CD8-positive, alpha-beta memory T cell (primary cell): ENCODE data around the gene CAPN1. TPM values are rescaled to one million over a fixed set of nuclear protein-coding genes. Genes with fewer than 3 reads are reported as not detected.
"Not testable (repeated sequence)": the region's sequence is repeated elsewhere in the genome, so short reads cannot be mapped to it uniquely, and the experiment has no call there.

Source experiments
- CTCF ChIA-PET: fragments of 350-600 bp; sonication (Branson Sonifier 250); formaldehyde crosslinking; loops from one replicate; lab custom pipeline; 2021; ENCODE audit warnings: antibody characterized with exemption; lab: Charles Lee
- POLR2A ChIA-PET: fragments of 350-600 bp; sonication (Branson Sonifier 250); formaldehyde crosslinking; loops from one replicate; lab custom pipeline; 2021; ENCODE audit warnings: antibody characterized with exemption; lab: Charles Lee
- DNase-seq, 5 donors: peaks; one replicate each; pipeline versions ENCODE4 v3.0.0 to v3.0.0-alpha.2; 2020 to 2022; ENCODE audit warnings: mixed read lengths in 1 of 5
- H3K27ac ChIP-seq: one replicate; pipeline ENCODE4 v1.7.0; 2013; ENCODE audit warnings: low read depth, mild to moderate bottlenecking, low read length, moderate library complexity
- H3K27me3 ChIP-seq: 2 replicates; pipeline ENCODE4 v1.7.0; 2013; ENCODE audit warnings: low read length, mild to moderate bottlenecking; ENCODE audit not compliant: insufficient read depth, poor library complexity, severe bottlenecking
- H3K36me3 ChIP-seq: 2 replicates; pipeline ENCODE4 v1.7.0; 2013; ENCODE audit warnings: mild to moderate bottlenecking, low read length, moderate library complexity; ENCODE audit not compliant: insufficient read depth
- H3K4me1 ChIP-seq: 2 replicates; pipeline ENCODE4 v1.7.0; 2013; ENCODE audit warnings: mild to moderate bottlenecking, low read length, moderate library complexity; ENCODE audit not compliant: insufficient read depth
- H3K4me3 ChIP-seq: 2 replicates; pipeline ENCODE4 v1.7.0; 2013; ENCODE audit warnings: mild to moderate bottlenecking, low read length
- H3K9me3 ChIP-seq: 2 replicates; pipeline ENCODE4 v1.7.0; 2013; ENCODE audit warnings: mild to moderate bottlenecking, low read length
- H3K27ac Mint-ChIP-seq, 8 donors: one replicate each; pipeline ENCODE4 v1.8.0; 2020 to 2021; ENCODE audit warnings: mixed read lengths in 8 of 8, mild to moderate bottlenecking in 6 of 8, inconsistent platforms in 3 of 8, moderate library complexity in 3 of 8
- H3K27me3 Mint-ChIP-seq, 2 donors: one replicate each; pipeline ENCODE4 v1.8.0; 2020 to 2021; ENCODE audit warnings: mixed read lengths in 2 of 2, mild to moderate bottlenecking in 1 of 2, moderate library complexity in 1 of 2
- H3K36me3 Mint-ChIP-seq, 3 donors: one replicate each; pipeline ENCODE4 v1.8.0; 2020 to 2021; ENCODE audit warnings: mixed read lengths in 3 of 3, inconsistent platforms in 1 of 3, mild to moderate bottlenecking in 1 of 3
- H3K4me1 Mint-ChIP-seq, 3 donors: one replicate each; pipeline ENCODE4 v1.8.0; 2020 to 2021; ENCODE audit warnings: mixed read lengths in 3 of 3, inconsistent platforms in 1 of 3, mild to moderate bottlenecking in 1 of 3
- H3K4me3 Mint-ChIP-seq, 7 donors: one replicate each; pipeline ENCODE4 v1.8.0; 2020 to 2021; ENCODE audit warnings: mixed read lengths in 7 of 7, mild to moderate bottlenecking in 6 of 7, moderate library complexity in 4 of 7, inconsistent platforms in 2 of 7
- H3K9me3 Mint-ChIP-seq, 5 donors: one replicate each; pipeline ENCODE4 v1.8.0; 2020 to 2022; ENCODE audit warnings: mixed read lengths in 5 of 5, mild to moderate bottlenecking in 3 of 5, moderate library complexity in 2 of 5, inconsistent platforms in 1 of 5
- polyA plus RNA-seq: library from polyadenylated mRNA; unstranded; fragments of 300-500 nt; fragmentation: Illumina TruSeq; gene quantifications from one replicate; pipeline ENCODE4 v1.2.3, GENCODE V29; 2021
- total RNA-seq, 2 experiments: library from RNA; stranded (reverse); gene quantifications; one replicate each; pipeline ENCODE4 v1.2.3, GENCODE V29; 2021

Gene CAPN1
- total and polyA plus RNA-seq, 3 experiments from 2014 or later = 88.2 to 110 (median 92.0) TPM

GRCh38 chr11:65135633-65136145 lies 46.0 kb upstream of the CAPN1 start:
- H3K27ac Mint-ChIP-seq = peak overlapping the region; percentile 98 to 100 (median 100)
- CTCF ChIA-PET = interaction anchor here (0.9 to 1.6 kb wide), 10 partner anchors 14 to 724 kb away, joined by 3 to 9 read pairs (median 4); partner anchors contain the start of genes FAU, VPS51 and ZNHIT2
- no peaks in the 10 kb centered on the region for H3K9me3 Mint-ChIP-seq

DNA sequence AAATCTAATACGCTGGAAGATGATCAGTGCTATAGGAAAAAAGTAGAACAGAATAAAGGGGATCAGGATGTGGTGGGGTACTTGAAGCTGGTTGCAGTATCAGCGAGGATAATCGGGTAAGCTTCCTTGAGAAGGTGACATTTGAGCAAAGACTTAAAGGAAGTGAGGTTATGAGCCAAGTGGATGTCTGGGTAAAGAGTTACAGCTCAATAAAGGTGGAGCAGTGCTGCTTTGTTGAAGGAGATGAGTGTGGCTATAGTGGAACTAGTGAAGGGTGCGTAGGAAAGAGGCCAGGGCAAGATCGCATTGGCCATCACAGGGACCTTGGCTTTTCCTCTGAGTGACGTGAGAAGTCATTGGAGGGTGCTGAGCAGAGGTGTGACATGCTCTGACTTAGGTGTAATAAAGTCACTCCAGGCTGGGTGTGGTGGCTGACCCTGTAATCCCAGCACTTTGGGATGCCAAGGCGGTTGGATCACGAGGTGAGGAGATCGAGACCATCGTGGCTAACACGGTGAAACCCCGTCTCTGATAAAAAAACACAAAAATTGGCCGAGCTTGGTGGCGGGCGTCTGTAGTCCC lies 45.1 kb upstream of the CAPN1 start:
- ChIA-PET CTCF (interaction anchor here (1.4 to 1.6 kb wide), 2 partner anchors 15 to 26 kb away, joined by 4 read pairs; partner anchors contain the start of gene FAU), POLR2A (interaction anchor here (0.6 to 4.0 kb wide), 6 partner anchors 12 to 1198 kb away, joined by 3 to 60 read pairs (median 4); partner anchors contain the start of genes FAU, MRPL49, NAA40 and SAC3D1)
- Mint-ChIP-seq H3K27ac (peak overlapping the region; percentile 85 to 100 (median 92)), H3K36me3 (peaks cover 0 to 33% (median 1%) of the 10 kb centered on the region in 3 donors), H3K9me3 (no peaks in the 10 kb centered on the region), H3K4me1 (peaks cover 35 to 47% (median 36%) of the 10 kb centered on the region in 3 donors), H3K4me3 (peak overlapping the region in 5 of 7 donors; percentile 21 to 75 (median 63)), H3K27me3 (peaks cover 0 to 5% of the 10 kb centered on the region in 2 donors)
- no peaks in the 10 kb centered on the region for H3K9me3 ChIP-seq
- no peaks in the 10 kb centered on the region for H3K27me3 ChIP-seq
- H3K36me3 ChIP-seq = peaks cover 14% of the 10 kb centered on the region
- H3K27ac ChIP-seq = no peak overlapping the region
- H3K4me1 ChIP-seq = peaks cover 31% of the 10 kb centered on the region
- no peak overlapping the region for H3K4me3 ChIP-seq
- DNase-seq = no peak

More at GRCh38 chr11:65135633-65136145, 46.0 kb upstream of the CAPN1 start:
- Mint-ChIP-seq H3K4me1 (peaks cover 35 to 52% (median 36%) of the 10 kb centered on the region in 3 donors), H3K4me3 (peak overlapping the region; percentile 94 to 100 (median 98)), H3K36me3 (peaks cover 0 to 42% (median 4%) of the 10 kb centered on the region in 3 donors), H3K27me3 (peaks cover 0 to 4% of the 10 kb centered on the region in 2 donors)
- no peaks in the 10 kb centered on the region for H3K9me3 ChIP-seq
- H3K4me1 ChIP-seq = peaks cover 31% of the 10 kb centered on the region
- H3K27me3 ChIP-seq = no peaks in the 10 kb centered on the region
- POLR2A ChIA-PET = interaction anchor here (0.6 to 4.0 kb wide), 15 partner anchors 11 to 390 kb away, joined by 3 to 60 read pairs (median 4); partner anchors contain the start of genes ARL2, CAPN1, CDC42EP2 and DPF2
- peaks cover 23% of the 10 kb centered on the region for H3K36me3 ChIP-seq
- H3K27ac ChIP-seq = peak overlapping the region; percentile 100
- DNase-seq = no peak
- H3K4me3 ChIP-seq = peak overlapping the region; percentile 99

GRCh38 chr11:65141896-65142494 lies 39.7 kb upstream of the CAPN1 start:
- no peaks in the 10 kb centered on the region for H3K9me3 Mint-ChIP-seq
- no peak for DNase-seq
- Histone ChIP-seq H3K9me3 (no peaks in the 10 kb centered on the region), H3K4me1 (no peaks in the 10 kb centered on the region), H3K27ac (no peak overlapping the region), H3K4me3 (no peak overlapping the region), H3K36me3 (no peaks in the 10 kb centered on the region), H3K27me3 (no peaks in the 10 kb centered on the region)
- POLR2A ChIA-PET = no interaction called here
- no peak overlapping the region for H3K27ac Mint-ChIP-seq
- H3K36me3 Mint-ChIP-seq = no peaks in the 10 kb centered on the region
- H3K27me3 Mint-ChIP-seq = peaks cover 1 to 14% of the 10 kb centered on the region in 2 donors
- H3K4me3 Mint-ChIP-seq = no peak overlapping the region
- CTCF ChIA-PET = no interaction called here
- H3K4me1 Mint-ChIP-seq = peaks cover 0 to 2% (median 0%) of the 10 kb centered on the region in 3 donors

GRCh38 chr11:65147352-65148075 lies 34.2 kb upstream of the CAPN1 start:
- no peak overlapping the region for H3K4me3 Mint-ChIP-seq
- Histone ChIP-seq H3K4me3 (no peak overlapping the region), H3K27me3 (no peaks in the 10 kb centered on the region), H3K4me1 (no peaks in the 10 kb centered on the region), H3K27ac (no peak overlapping the region), H3K36me3 (no peaks in the 10 kb centered on the region), H3K9me3 (no peaks in the 10 kb centered on the region)
- no peaks in the 10 kb centered on the region for H3K36me3 Mint-ChIP-seq
- H3K4me1 Mint-ChIP-seq = no peaks in the 10 kb centered on the region
- H3K27me3 Mint-ChIP-seq = peaks cover 4 to 14% of the 10 kb centered on the region in 2 donors
- H3K9me3 Mint-ChIP-seq = peaks cover 0 to 3% (median 0%) of the 10 kb centered on the region in 5 donors
- POLR2A ChIA-PET = no interaction called here
- no peak overlapping the region for H3K27ac Mint-ChIP-seq
- CTCF ChIA-PET = interaction anchor here (1.1 kb wide), 1 partner anchor 26 kb away, joined by 3 read pairs; the partner anchor contains the start of genes FAU and MRPL49
- DNase-seq = no peak

- H3K4me3 ChIP-seq = no peak overlapping the region
- no peaks in the 10 kb centered on the region for H3K36me3 Mint-ChIP-seq
- H3K9me3 ChIP-seq = no peaks in the 10 kb centered on the region
- H3K4me1 ChIP-seq = no peaks in the 10 kb centered on the region
- H3K27me3 Mint-ChIP-seq = peaks cover 4 to 10% of the 10 kb centered on the region in 2 donors
- POLR2A ChIA-PET = no interaction called here
- H3K27ac ChIP-seq = no peak overlapping the region
- no peaks in the 10 kb centered on the region for H3K27me3 ChIP-seq
- no peaks in the 10 kb centered on the region for H3K36me3 ChIP-seq
- H3K27ac Mint-ChIP-seq = peak overlapping the region in 1 of 8 donors; percentile 68
- DNase-seq = no peak
- no peaks in the 10 kb centered on the region for H3K4me1 Mint-ChIP-seq
- H3K4me3 Mint-ChIP-seq = no peak overlapping the region
- H3K9me3 Mint-ChIP-seq = peaks cover 0 to 3% (median 0%) of the 10 kb centered on the region in 5 donors
- CTCF ChIA-PET = no interaction called here
These were observed 33.1 kb upstream of the CAPN1 start for GRCh38 chr11:65148657-65149056.

- H3K27ac Mint-ChIP-seq, POLR2A ChIA-PET, H3K9me3 ChIP-seq, H3K36me3 ChIP-seq, CTCF ChIA-PET, H3K27me3 ChIP-seq, H3K4me3 ChIP-seq, H3K4me3 Mint-ChIP-seq, H3K4me1 Mint-ChIP-seq, H3K4me1 ChIP-seq, H3K36me3 Mint-ChIP-seq, H3K9me3 Mint-ChIP-seq, DNase-seq, H3K27me3 Mint-ChIP-seq: not testable (repeated sequence)
- H3K27ac ChIP-seq = peak overlapping the region; percentile 25
These were observed 31.6 kb upstream of the CAPN1 start for GRCh38 chr11:65150131-65150508.

DNA sequence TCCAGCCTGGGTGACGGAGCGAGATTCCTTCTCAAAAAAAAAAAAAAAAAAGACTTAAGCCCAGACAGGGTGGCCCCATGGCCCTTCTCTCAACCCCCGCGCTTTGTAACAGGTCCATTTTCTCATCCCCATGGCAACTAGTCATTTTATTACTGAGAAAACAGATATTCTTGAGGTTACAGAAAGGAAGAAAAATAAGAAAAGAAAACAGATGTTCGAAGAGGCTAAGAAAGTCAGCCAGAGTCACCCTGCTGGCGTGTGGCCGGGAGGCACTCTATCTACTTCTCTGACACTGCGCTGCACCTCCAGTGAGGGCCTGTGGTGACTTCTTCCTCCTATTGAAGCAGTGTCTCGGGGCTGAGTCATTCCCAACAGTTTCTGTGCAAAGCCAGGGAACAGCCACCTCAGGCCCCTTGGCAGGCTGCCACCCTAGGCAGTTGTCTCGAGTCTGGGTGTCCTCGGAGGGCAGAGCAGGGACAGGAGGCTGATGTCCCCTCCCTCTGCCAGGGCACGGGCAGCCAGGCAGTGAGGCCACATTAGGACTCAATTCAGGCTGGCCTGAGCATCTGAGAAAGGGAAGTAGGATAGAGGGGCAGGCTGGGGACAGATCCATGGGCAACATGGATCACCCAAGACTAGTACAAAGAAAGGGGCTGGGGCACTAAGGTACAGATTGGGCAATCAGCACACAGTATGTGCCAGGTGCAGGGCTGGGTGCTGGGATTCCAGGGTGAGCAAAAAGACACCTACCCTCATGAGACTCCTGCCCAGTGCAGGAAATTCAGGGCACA lies 31.0 kb upstream of the CAPN1 start:
- Mint-ChIP-seq H3K36me3 (no peaks in the 10 kb centered on the region), H3K9me3 (peaks cover 0 to 3% (median 0%) of the 10 kb centered on the region in 5 donors), H3K27ac (peak overlapping the region in 2 of 8 donors; percentile 29 to 55), H3K27me3 (peaks cover 1 to 4% of the 10 kb centered on the region in 2 donors), H3K4me1 (no peaks in the 10 kb centered on the region), H3K4me3 (no peak overlapping the region)
- Histone ChIP-seq H3K27ac (peak overlapping the region; percentile 25), H3K36me3 (no peaks in the 10 kb centered on the region), H3K4me1 (no peaks in the 10 kb centered on the region), H3K27me3 (no peaks in the 10 kb centered on the region), H3K4me3 (no peak overlapping the region), H3K9me3 (no peaks in the 10 kb centered on the region)
- POLR2A ChIA-PET = no interaction called here
- DNase-seq = no peak
- CTCF ChIA-PET = no interaction called here
